EH (cell line): ENCODE results near the gene TPK1.
"Not testable (repeated sequence)": the region's sequence is repeated elsewhere in the genome, so short reads cannot be mapped to it uniquely, and the experiment has no call there.

ENCODE experiments used
- DNase-seq: peaks from one replicate; pipeline ENCODE4 v3.0.0-alpha.2; 2015; ENCODE audit warnings: low read depth

TPK1 gene

GRCh38 chr7:144629598-144629997 is 206.3 kb downstream of the TPK1 start:
- DNase-seq, result no peak

- no peak for DNase-seq
Observed at GRCh38 chr7:144629011-144629410, 206.8 kb downstream of the TPK1 start.

- DNase-seq, result no peak
Observed at GRCh38 chr7:144628176-144628575, 207.7 kb downstream of the TPK1 start.

GRCh38 chr7:144622745-144623144 is 213.1 kb downstream of the TPK1 start:
- DNase-seq, result no peak

- no peak for DNase-seq
Observed at GRCh38 chr7:144606261-144606660, 229.6 kb downstream of the TPK1 start.

- no peak for DNase-seq
Observed at GRCh38 chr7:144596953-144597352, 238.9 kb downstream of the TPK1 start.

- DNase-seq, result no peak
Observed at GRCh38 chr7:144594580-144594979, 241.3 kb downstream of the TPK1 start.

- DNase-seq, result no peak
Observed at GRCh38 chr7:144588559-144589051, 247.2 kb downstream of the TPK1 start.

- no peak for DNase-seq
Observed at GRCh38 chr7:144587701-144588100, 248.2 kb downstream of the TPK1 start.

GRCh38 chr7:144584726-144585125 is 251.1 kb downstream of the TPK1 start:
- DNase-seq, result no peak

GRCh38 chr7:144579687-144580086 is 256.2 kb downstream of the TPK1 start:
- no peak for DNase-seq

- no peak for DNase-seq
Observed at GRCh38 chr7:144575456-144575855, 260.4 kb downstream of the TPK1 start.

- not testable (repeated sequence) for DNase-seq
Observed at GRCh38 chr7:144574753-144575152, 261.1 kb downstream of the TPK1 start.

- no peak for DNase-seq
Observed at GRCh38 chr7:144568233-144568632, 267.6 kb downstream of the TPK1 start.

- DNase-seq, result no peak
Observed at GRCh38 chr7:144565586-144565985, 270.3 kb downstream of the TPK1 start.

- DNase-seq, result no peak
Observed at GRCh38 chr7:144549861-144550260, 286.0 kb downstream of the TPK1 start.

- DNase-seq, result no peak
Observed at GRCh38 chr7:144548556-144548955, 287.3 kb downstream of the TPK1 start.

GRCh38 chr7:144547888-144548287 is 288.0 kb downstream of the TPK1 start:
- DNase-seq, result no peak

- DNase-seq, result no peak
Observed at GRCh38 chr7:144546782-144547181, 289.1 kb downstream of the TPK1 start.

GRCh38 chr7:144545330-144545729 is 290.5 kb downstream of the TPK1 start:
- DNase-seq, result no peak

- DNase-seq, result no peak
Observed at GRCh38 chr7:144534655-144535395, 301.0 kb downstream of the TPK1 start.

GRCh38 chr7:144534196-144534595 is 301.7 kb downstream of the TPK1 start:
- DNase-seq, result no peak

GRCh38 chr7:144531181-144531580 is 304.7 kb downstream of the TPK1 start:
- DNase-seq, result no peak

GRCh38 chr7:144529269-144529926 is 306.5 kb downstream of the TPK1 start:
- DNase-seq, result no peak
